HG03064 (cell line): Measurements from ENCODE around the gene TTC13.

Source experiments
- ATAC-seq: cut with Tn5 transposase; IDR thresholded peaks from one replicate; pipeline ENCODE4 v1.9.1; 2021; ENCODE audit warnings: low read depth; ENCODE audit not compliant: unreplicated experiment

TTC13 gene

DNA sequence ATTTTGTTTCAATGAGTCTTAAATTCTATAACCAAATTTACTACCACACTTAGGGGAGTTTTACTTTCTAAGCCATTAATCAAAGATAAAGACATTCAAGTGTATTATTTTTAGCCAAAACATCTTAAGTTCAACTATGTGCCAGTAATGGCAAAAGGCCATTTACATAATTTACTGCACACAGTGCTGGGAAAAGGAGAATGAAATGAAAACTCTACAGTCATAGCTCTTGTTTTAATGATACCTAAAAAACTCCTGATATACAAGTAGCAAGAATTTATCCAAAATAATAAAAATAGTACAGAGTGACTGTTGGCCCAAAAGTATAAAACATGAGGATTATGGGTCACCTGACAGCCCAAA is 67.9 kb downstream of the TTC13 start:
- no peak for ATAC-seq

DNA sequence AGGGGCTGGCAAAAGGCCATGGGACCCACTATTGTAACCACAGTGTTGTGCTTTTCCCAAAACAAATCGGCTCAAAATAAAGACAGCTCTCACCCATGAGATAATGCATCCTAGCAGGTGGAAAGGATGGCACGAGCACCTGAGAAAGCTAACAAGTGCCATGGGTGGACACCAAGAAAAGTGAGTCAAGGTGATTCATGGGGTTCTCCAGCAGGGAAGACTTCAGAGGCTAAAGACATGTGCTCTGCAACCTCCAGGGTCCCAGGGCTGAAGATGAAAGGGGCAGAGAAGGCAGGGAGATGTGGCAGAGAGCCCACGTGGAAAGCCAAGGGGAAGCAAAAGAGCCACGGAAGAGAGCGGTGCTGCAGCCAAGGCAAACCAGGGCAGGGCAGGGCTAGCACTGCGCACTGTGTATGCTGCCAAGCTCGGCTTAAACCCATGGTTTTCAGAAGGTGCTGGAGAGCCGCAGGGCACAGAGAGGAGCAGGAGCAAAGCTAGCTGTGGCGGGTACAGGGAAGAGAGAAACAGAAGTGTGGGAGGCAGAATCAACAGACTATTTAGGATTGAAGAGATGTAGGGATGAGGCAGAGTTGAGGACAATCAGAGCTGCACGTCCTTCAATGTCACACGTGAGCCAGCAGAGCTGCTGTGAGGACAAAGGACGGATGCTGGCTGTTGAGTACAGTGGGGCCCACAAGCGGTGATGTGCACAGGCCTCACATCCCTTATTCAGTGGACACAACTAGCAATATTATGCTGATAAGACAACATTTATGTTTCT is 68.5 kb downstream of the TTC13 start:
- ATAC-seq = no peak

GRCh38 chr1:230907472-230908205 is 71.0 kb downstream of the TTC13 start:
- no peak for ATAC-seq

DNA sequence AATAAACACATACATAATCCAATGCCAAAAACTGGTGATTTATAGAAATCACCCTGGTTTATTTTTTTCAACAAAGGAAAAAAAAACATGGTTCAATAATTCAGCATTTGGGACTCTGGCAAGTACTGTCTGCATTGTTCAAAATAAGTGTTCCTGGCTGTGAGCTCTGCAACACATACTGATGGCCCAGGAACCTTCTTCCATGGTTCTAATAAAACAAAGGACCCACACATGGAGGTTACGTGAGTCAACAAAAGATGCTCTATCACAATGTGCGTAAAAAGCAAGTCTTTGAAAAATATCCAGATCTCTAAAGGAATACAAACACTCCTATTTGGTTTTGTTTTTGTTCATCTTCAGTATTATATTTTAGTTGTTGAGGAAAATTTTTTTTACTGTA is 72.4 kb downstream of the TTC13 start:
- ATAC-seq = no peak

- ATAC-seq = no peak
These were observed 72.9 kb downstream of the TTC13 start for GRCh38 chr1:230905733-230906132.

DNA sequence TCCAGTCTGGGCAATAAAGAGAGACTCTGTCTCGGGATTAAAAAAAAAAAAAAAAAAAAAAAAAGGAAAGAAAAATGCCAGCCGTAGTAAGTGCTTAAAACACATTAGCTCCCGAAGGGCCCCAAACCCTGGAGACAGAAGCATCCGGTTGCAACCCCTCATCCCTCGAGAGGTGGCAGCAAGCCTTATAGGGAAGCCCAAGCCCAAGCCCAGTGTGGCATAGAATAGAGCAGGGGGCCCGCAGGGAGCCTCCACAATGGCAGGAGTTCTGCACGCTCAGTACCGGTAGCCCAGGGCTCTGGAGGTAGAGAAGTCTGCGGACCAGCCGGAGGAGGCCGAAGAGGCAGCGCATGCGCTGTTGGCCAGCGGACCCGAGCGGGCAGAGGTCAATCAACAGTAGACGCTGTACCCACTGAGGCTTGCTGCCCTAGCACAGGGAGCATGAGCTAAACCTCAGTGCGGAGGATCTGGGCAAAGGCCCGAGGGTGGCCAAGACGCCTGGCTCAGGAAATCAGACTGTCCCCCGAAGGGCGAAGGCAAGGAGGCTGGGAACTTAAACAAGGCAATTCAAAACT is 76.2 kb downstream of the TTC13 start:
- ATAC-seq = no peak

DNA sequence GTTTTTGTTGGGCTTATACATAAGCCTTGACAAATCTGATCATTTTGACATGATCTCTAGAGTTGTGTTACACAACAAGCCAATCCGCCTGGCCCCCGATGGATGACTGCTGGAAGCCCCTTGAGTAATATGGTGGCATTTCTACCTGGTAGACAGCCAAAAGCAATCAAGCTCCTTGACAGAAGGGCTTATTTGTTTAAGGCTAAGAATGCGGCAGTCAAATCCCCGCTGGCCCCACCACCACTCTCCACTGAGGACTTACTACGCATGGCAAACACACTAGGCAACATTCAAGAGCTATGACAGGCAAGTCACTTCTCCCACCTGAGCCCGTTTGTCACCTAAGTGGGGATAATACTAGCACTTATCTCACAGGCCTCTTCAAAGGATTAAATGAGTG is 77.0 kb downstream of the TTC13 start:
- no peak for ATAC-seq

- no peak for ATAC-seq
These were observed 77.7 kb downstream of the TTC13 start for GRCh38 chr1:230900984-230901383.

GRCh38 chr1:230899841-230900251 is 78.8 kb downstream of the TTC13 start:
- ATAC-seq = no peak

DNA sequence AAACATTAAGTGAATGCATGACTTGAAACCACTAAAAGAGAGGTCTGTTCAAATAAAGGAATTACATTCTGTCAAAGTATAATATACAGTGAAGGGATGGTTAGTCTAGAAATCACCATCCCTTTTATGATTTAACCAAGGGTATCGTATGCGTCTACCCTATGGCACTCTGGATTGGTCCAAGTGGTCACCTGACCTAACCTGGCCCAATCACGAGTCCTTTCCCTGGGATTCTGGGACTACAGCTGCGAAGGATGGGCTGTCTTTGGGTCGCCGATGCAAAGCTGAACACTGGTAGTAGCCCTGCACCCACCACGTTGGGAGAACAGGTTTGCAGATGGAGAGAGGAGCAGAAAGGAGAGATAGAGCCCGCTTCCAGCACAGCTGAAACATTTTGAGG is 79.9 kb downstream of the TTC13 start:
- ATAC-seq = no peak

DNA sequence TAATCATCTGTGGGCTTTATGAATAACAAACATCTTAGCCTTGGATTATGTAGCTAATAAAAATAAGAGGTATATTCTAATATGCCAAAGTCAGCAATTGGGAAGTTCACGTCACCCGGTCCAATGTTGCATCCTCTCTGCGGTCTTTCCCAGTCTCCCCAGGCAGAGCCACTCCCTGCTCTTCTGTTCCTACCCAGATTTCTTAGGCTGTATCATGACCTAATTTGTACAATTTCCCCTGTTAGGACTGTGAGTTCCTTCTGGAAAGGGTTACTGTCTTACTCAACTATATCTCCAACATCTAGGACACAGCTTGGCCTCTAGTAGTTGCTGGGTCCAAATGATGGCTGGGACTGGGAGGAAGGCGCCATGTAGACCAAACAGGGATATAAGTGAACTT is 80.5 kb downstream of the TTC13 start:
- ATAC-seq = no peak

GRCh38 chr1:230896779-230897178 is 81.9 kb downstream of the TTC13 start:
- ATAC-seq = no peak

DNA sequence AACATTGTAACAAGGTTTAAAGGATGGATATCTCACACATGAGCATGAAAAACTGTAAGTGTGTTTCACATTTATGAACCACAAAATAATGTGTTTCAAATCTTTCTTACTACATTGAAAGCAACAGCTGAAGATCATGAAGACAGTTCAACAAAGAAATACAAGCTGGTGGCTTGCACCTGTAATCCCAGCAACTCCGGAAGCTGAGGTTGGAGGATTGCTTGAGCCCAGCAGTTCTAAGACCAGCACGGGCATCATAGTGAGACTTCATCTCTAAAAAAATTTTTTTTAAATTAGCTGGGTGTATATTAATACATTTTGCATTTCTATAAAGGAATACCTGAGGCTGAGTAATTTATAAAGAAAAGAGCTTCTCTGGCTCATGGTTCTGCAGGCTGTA is 83.2 kb downstream of the TTC13 start:
- ATAC-seq = no peak

GRCh38 chr1:230894664-230895063 is 84.0 kb downstream of the TTC13 start:
- ATAC-seq = no peak

GRCh38 chr1:230894032-230894431 is 84.6 kb downstream of the TTC13 start:
- ATAC-seq = no peak

DNA sequence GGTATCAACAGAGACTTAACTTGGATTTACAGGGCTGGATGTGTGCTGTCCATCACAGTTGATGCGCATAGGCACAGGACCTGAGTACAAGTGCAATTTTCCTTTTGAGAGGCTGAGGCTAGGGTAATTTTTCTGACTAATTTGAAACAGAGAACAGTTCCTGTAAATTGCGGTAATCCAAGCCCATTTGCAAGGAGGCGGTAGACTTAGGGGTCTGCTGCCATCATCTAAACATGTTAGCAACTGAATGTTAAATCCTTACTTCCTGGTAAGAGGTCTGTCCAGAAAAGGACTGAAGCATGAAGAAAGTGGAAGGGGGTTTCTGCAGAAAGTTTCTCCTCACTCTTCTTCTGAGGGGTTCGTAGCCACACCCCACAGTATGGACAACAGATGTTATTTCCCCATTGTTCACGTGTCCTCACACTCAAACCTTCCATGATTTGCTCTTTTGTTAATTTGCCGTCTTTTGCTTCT is 86.6 kb downstream of the TTC13 start:
- ATAC-seq = no peak

GRCh38 chr1:230891413-230891812 is 87.2 kb downstream of the TTC13 start:
- ATAC-seq = no peak

GRCh38 chr1:230884646-230885045 is 94.0 kb downstream of the TTC13 start:
- no peak for ATAC-seq

GRCh38 chr1:230883967-230884366 is 94.7 kb downstream of the TTC13 start:
- no peak for ATAC-seq

- no peak for ATAC-seq
These were observed 98.9 kb downstream of the TTC13 start for GRCh38 chr1:230879778-230880177.

GRCh38 chr1:230878591-230878990 is 100.1 kb downstream of the TTC13 start:
- no peak for ATAC-seq
